SK-N-SH treated with all-trans-retinoic acid at 6 μM for 48 hours (cell line): ENCODE data around the gene CATSPERZ.

Experiments used
- TOX ChIP-seq: fragments of 250-450 bp; sonication (Bioruptor Pico); IDR thresholded peaks from 2 replicates; pipeline ENCODE4 v1.8.0; 2021; ENCODE audit warnings: mild to moderate bottlenecking, moderate library complexity, borderline replicate concordance
- ZFP30 ChIP-seq: fragments of 450-650 bp; formaldehyde crosslinking; IDR thresholded peaks from 2 replicates; pipeline ENCODE4 v1.5.0; 2022; ENCODE audit warnings: mild to moderate bottlenecking, moderate library complexity

- TF ChIP-seq ZFP30 (CRISPR knock-in tag), result no peak
- no peak for TF ChIP-seq TOX (CRISPR knock-in tag)
These were observed 27.8 kb downstream of the CATSPERZ start for GRCh38 chr11:64327993-64328392.
